ENCODE measurements around the gene DEAF1.

DNA sequence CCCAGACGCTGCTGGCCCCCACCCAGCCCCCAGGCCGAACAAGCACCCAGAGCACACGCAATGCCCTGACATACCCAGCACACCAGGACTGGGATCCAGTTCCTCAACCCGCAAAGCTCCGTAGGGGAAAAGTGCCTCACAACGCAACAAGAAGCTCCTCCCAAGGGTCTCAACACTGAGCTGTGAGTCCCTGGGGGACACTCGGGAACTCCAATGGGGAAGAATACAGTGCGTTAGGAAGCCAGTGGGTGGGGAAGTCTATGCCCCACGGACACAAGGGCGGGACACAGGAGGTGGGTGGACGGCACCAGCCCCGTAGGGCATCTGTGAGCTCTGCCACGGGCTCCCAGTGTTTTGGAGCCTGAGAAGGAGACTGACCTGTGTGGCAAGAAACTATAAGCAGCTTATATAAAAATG, 1.6 kb downstream of the DEAF1 start:
- TF ChIP-seq, protein P1, sequence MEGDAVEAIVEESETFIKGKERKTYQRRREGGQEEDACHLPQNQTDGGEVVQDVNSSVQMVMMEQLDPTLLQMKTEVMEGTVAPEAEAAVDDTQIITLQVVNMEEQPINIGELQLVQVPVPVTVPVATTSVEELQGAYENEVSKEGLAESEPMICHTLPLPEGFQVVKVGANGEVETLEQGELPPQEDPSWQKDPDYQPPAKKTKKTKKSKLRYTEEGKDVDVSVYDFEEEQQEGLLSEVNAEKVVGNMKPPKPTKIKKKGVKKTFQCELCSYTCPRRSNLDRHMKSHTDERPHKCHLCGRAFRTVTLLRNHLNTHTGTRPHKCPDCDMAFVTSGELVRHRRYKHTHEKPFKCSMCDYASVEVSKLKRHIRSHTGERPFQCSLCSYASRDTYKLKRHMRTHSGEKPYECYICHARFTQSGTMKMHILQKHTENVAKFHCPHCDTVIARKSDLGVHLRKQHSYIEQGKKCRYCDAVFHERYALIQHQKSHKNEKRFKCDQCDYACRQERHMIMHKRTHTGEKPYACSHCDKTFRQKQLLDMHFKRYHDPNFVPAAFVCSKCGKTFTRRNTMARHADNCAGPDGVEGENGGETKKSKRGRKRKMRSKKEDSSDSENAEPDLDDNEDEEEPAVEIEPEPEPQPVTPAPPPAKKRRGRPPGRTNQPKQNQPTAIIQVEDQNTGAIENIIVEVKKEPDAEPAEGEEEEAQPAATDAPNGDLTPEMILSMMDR (IDR thresholded peaks at IDR 0.05) = no peak
- TF ChIP-seq POLR2A (IDR thresholded peaks at IDR 0.05) = no peak

All from body of pancreas (tissue), 4 donors.